WERI-Rb-1 (cell line): ENCODE measurements around the gene DNAJB2.

ENCODE experiments used
- DNase-seq: peaks from one replicate; pipeline ENCODE4 v3.0.0-alpha.2; 2020
- H3K27ac ChIP-seq: fragments of 250-450 bp; sonication (Bioruptor Pico); 2 replicates; pipeline ENCODE4 v1.5.1; 2020; ENCODE audit warnings: mild to moderate bottlenecking, moderate library complexity
- H3K27me3 ChIP-seq: fragments of 250-450 bp; sonication (Bioruptor Pico); 2 replicates; pipeline ENCODE4 v1.5.1; 2021; ENCODE audit warnings: mild to moderate bottlenecking, low read depth, moderate library complexity; ENCODE audit not compliant: insufficient read depth, severe bottlenecking
- H3K36me3 ChIP-seq: fragments of 250-450 bp; sonication (Bioruptor Pico); 2 replicates; pipeline ENCODE4 v1.5.1; 2020; ENCODE audit warnings: mild to moderate bottlenecking, moderate library complexity
- H3K4me3 ChIP-seq: 2 replicates; pipeline ENCODE4 v1.5.1; 2011; ENCODE audit warnings: low read depth, mild to moderate bottlenecking, control low read depth, low read length
- H3K9me3 ChIP-seq: fragments of 250-450 bp; sonication (Bioruptor Pico); 2 replicates; pipeline ENCODE4 v1.5.1; 2021; ENCODE audit warnings: mild to moderate bottlenecking, moderate library complexity; ENCODE audit not compliant: severe bottlenecking
- TF ChIP-seq, protein P1 (sequence below): IDR thresholded peaks from 2 replicates; pipeline ENCODE4 v1.5.1; 2011; ENCODE audit warnings: low read depth, mild to moderate bottlenecking, control low read depth, inconsistent platforms, low read length

The DNAJB2 gene

DNA sequence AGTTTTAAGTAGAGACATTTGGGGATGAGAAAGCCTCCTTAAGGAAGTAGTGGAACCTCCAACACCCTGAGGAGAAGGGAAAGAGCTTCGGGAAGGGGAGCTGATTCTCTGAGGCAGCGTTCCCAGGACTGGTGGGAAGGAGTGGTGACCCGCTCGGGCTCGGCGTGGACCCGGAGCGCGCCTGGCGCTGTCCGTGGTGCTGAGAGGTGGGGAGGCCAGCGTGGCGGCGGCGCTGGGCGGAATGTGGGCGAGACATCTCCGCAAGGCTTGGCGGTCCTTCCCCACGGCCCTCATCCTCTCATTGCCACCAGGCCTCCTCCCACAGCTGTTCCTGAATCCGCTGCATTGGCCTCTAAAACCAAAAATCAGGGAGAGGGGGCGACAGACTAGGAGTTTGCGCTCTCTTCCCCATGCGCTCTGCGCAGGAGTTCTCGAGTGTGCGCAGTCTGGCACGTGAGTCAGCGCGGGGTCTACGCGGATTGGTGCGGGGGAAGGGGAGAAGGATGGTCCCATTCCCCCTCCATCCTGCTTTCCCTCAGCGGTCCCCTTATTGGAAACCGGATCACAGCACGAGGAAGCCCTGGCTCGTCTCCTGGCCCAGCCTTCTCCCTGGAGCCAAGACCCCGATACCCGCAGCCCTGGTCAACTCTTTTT lies 52.5 kb downstream of the DNAJB2 start:
- Histone ChIP-seq H3K9me3 (peaks cover 3% of the 10 kb centered on the region), H3K4me3 (no peak overlapping the region), H3K36me3 (no peaks in the 10 kb centered on the region), H3K27ac (no peak overlapping the region), H3K27me3 (no peaks in the 10 kb centered on the region)
- DNase-seq: no peak
- TF ChIP-seq, protein P1, sequence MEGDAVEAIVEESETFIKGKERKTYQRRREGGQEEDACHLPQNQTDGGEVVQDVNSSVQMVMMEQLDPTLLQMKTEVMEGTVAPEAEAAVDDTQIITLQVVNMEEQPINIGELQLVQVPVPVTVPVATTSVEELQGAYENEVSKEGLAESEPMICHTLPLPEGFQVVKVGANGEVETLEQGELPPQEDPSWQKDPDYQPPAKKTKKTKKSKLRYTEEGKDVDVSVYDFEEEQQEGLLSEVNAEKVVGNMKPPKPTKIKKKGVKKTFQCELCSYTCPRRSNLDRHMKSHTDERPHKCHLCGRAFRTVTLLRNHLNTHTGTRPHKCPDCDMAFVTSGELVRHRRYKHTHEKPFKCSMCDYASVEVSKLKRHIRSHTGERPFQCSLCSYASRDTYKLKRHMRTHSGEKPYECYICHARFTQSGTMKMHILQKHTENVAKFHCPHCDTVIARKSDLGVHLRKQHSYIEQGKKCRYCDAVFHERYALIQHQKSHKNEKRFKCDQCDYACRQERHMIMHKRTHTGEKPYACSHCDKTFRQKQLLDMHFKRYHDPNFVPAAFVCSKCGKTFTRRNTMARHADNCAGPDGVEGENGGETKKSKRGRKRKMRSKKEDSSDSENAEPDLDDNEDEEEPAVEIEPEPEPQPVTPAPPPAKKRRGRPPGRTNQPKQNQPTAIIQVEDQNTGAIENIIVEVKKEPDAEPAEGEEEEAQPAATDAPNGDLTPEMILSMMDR: no peak

DNA sequence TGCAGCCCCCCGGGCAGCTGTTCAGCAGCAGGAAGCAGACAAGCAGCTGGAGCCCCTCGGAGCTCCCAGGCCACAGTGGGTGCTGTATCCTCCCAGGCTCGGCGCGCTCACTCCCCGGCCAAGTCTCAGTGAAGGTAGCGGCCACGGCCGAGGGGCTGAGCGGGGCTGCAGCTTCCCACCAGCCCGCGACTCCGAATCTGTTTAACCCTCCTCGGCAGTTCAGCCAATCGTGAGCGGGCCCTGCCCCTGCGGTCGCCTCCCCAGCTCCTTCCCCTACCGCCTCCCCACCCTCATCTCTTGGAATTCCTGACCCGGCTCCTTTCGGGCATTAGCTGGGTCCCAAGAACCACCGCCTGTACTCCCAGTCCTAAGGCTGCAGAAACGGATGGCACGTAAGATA lies 53.4 kb downstream of the DNAJB2 start, which contains the start of gene RESP18:
TSS of gene RESP18 (minus strand) at position 203 of the 400 bp plus-strand sequence.
- peaks cover 3% of the 10 kb centered on the region for H3K9me3 ChIP-seq
- no peak for DNase-seq
- H3K27me3 ChIP-seq: no peaks in the 10 kb centered on the region
- H3K4me3 ChIP-seq: no peak within 1 kb of the TSS
- no peaks in the 10 kb centered on the region for H3K36me3 ChIP-seq
- H3K27ac ChIP-seq: no peak within 1 kb of the TSS
- TF ChIP-seq, protein P1: no peak

DNA sequence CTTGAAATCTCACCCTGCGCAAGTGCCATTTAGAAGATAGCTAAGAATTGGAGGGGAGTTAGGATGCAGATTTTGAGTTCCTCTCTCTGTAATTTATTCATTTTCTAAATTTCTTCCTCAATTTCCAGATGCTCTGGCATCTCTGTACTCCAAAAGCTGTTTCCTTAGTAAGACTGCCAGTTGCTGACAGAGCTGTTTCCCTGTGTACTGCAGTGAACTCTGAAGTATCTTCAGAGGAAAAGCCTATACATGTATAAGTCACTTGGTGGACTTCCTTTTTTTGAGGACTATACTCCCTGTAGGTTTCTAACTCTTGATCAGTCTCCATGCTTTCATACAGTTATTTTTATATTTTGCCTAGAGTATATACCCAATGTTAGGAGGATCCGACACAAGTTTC lies 54.9 kb downstream of the DNAJB2 start:
- H3K27me3 ChIP-seq: no peaks in the 10 kb centered on the region
- H3K9me3 ChIP-seq: peaks cover 3% of the 10 kb centered on the region
- TF ChIP-seq, protein P1: no peak
- H3K4me3 ChIP-seq: no peak overlapping the region
- H3K36me3 ChIP-seq: no peaks in the 10 kb centered on the region
- no peak overlapping the region for H3K27ac ChIP-seq
- DNase-seq: no peak

DNA sequence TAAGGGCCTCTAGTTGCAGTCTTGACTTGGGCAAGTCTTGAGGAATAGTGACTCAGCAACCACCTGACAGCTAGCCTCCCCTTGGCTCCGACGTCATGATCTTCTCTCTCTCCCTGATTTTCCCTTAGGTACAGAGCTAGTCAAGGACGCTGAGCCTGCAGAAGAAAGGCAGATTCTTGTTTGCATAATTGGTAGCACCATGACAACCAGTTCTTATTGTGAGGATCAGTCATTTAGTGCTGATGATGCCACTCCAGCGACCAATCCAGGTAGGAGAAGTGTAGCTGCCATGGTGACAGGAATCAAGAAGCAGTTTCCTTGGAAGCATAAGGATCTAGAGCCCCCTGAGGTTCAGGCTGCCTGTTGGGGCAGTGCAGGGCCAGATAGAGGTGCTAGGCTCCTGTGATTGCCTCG lies 56.2 kb downstream of the DNAJB2 start:
- H3K36me3 ChIP-seq: no peaks in the 10 kb centered on the region
- TF ChIP-seq, protein P1: no peak
- no peak overlapping the region for H3K27ac ChIP-seq
- peaks cover 3% of the 10 kb centered on the region for H3K9me3 ChIP-seq
- no peaks in the 10 kb centered on the region for H3K27me3 ChIP-seq
- H3K4me3 ChIP-seq: no peak overlapping the region
- no peak for DNase-seq
